Measurements from ENCODE around the gene SAFB. TPM values are rescaled to one million over a fixed set of nuclear protein-coding genes. Genes with fewer than 3 reads are reported as not detected.

Gene SAFB
- polyA plus RNA-seq, 1 experiment: 34.0 TPM

- CTCF ChIA-PET: interaction anchor here (0.6 kb wide), 1 partner anchor 51 kb away, joined by 5 read pairs; no protein-coding TSS in a partner anchor
Measured at GRCh38 chr19:5667751-5668271, 44.9 kb downstream of the SAFB start.

DNA sequence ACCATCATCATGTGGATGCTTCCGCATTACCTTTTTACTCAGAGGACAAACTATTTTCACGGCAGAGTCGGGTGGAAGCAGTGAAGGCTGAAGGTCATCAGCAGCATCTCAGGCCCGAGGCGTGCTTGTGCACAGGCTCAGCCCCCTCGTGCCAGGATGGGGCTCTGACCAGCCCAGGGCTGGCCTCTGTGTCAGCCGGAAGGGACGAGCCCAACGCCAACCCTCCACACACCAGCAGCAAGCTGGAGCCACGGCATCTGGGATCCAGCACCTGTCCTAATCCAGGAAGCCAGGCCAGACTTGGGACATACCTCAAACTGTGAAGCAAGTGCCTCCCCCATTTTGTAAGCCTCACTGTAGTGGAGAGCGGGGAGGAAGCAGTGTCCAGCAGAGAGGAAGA is 46.3 kb downstream of the SAFB start:
- POLR2A ChIA-PET: no interaction called here

More at GRCh38 chr19:5667751-5668271, 44.9 kb downstream of the SAFB start:
- TF ChIP-seq, protein P1, sequence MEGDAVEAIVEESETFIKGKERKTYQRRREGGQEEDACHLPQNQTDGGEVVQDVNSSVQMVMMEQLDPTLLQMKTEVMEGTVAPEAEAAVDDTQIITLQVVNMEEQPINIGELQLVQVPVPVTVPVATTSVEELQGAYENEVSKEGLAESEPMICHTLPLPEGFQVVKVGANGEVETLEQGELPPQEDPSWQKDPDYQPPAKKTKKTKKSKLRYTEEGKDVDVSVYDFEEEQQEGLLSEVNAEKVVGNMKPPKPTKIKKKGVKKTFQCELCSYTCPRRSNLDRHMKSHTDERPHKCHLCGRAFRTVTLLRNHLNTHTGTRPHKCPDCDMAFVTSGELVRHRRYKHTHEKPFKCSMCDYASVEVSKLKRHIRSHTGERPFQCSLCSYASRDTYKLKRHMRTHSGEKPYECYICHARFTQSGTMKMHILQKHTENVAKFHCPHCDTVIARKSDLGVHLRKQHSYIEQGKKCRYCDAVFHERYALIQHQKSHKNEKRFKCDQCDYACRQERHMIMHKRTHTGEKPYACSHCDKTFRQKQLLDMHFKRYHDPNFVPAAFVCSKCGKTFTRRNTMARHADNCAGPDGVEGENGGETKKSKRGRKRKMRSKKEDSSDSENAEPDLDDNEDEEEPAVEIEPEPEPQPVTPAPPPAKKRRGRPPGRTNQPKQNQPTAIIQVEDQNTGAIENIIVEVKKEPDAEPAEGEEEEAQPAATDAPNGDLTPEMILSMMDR (IDR thresholded peaks at IDR 0.05; ENCODE audit: low read depth, low read length): no peak
- Histone ChIP-seq H3K27me3 (ENCODE audit: control insufficient read depth, insufficient read depth, low read length) (no peaks in the 10 kb centered on the region), H3K4me3 (ENCODE audit: low read depth, low read length) (no peak overlapping the region), H3K9me3 (ENCODE audit: control insufficient read depth, insufficient read depth, low read length) (no peaks in the 10 kb centered on the region), H3K27ac (ENCODE audit: low read depth, low read length) (no peak overlapping the region)
- POLR2A ChIA-PET: no interaction called here
- no peak for DNase-seq (ENCODE audit: low read depth, low spot score)

DNA sequence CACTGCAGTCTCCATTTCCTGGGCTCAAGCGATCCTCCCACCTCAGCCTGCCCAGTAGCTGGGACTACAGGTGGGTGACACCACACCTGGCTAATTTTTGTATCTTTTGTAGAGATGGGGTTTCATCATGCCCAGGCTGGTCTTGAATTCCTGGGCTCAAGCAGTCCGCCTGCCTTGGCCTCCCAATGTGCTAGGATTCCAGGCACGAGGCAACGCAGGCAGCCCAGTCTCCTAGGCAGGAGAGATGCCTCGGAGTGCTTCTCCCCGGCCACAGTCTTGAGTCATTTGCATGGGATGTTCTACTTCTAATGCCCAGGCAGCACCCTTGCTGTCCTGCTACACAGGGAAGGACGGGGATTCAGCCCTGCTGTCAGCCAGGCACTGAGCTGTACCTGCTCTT is 48.7 kb downstream of the SAFB start:
- TF ChIP-seq, protein P1 (IDR thresholded peaks at IDR 0.05; ENCODE audit: low read depth, low read length): no peak
- no peak overlapping the region for H3K27ac ChIP-seq (ENCODE audit: low read depth, low read length)
- no peaks in the 10 kb centered on the region for H3K9me3 ChIP-seq (ENCODE audit: control insufficient read depth, insufficient read depth, low read length)
- H3K27me3 ChIP-seq (ENCODE audit: control insufficient read depth, insufficient read depth, low read length): no peaks in the 10 kb centered on the region
- no peak overlapping the region for H3K4me3 ChIP-seq (ENCODE audit: low read depth, low read length)
- DNase-seq (ENCODE audit: low read depth, low spot score): no peak
- ChIA-PET POLR2A (no interaction called here), CTCF (no interaction called here)

More for the DNA sequence above, 46.3 kb downstream of the SAFB start:
- TF ChIP-seq, protein P1 (IDR thresholded peaks at IDR 0.05; ENCODE audit: low read depth, low read length): no peak
- no peak overlapping the region for H3K4me3 ChIP-seq (ENCODE audit: low read depth, low read length)
- no peaks in the 10 kb centered on the region for H3K9me3 ChIP-seq (ENCODE audit: control insufficient read depth, insufficient read depth, low read length)
- DNase-seq (ENCODE audit: low read depth, low spot score): no peak
- CTCF ChIA-PET: no interaction called here
- no peaks in the 10 kb centered on the region for H3K27me3 ChIP-seq (ENCODE audit: control insufficient read depth, insufficient read depth, low read length)
- H3K27ac ChIP-seq (ENCODE audit: low read depth, low read length): no peak overlapping the region

GRCh38 chr19:5672708-5673459 is 50.0 kb downstream of the SAFB start:
- POLR2A ChIA-PET: no interaction called here
- TF ChIP-seq, protein P1 (IDR thresholded peaks at IDR 0.05; ENCODE audit: low read depth, low read length): no peak

GRCh38 chr19:5673752-5674151 is 50.9 kb downstream of the SAFB start:
- no peak for DNase-seq (ENCODE audit: low read depth, low spot score)
- Histone ChIP-seq H3K9me3 (ENCODE audit: control insufficient read depth, insufficient read depth, low read length) (no peaks in the 10 kb centered on the region), H3K27me3 (ENCODE audit: control insufficient read depth, insufficient read depth, low read length) (no peaks in the 10 kb centered on the region), H3K4me3 (ENCODE audit: low read depth, low read length) (no peak overlapping the region), H3K27ac (ENCODE audit: low read depth, low read length) (no peak overlapping the region)
- ChIA-PET POLR2A (no interaction called here), CTCF (no interaction called here)
- TF ChIP-seq, protein P1 (IDR thresholded peaks at IDR 0.05; ENCODE audit: low read depth, low read length): no peak

More at GRCh38 chr19:5672708-5673459, 50.0 kb downstream of the SAFB start:
- Histone ChIP-seq H3K9me3 (ENCODE audit: control insufficient read depth, insufficient read depth, low read length) (no peaks in the 10 kb centered on the region), H3K4me3 (ENCODE audit: low read depth, low read length) (no peak overlapping the region), H3K27ac (ENCODE audit: low read depth, low read length) (no peak overlapping the region), H3K27me3 (ENCODE audit: control insufficient read depth, insufficient read depth, low read length) (no peaks in the 10 kb centered on the region)
- DNase-seq (ENCODE audit: low read depth, low spot score): no peak
- CTCF ChIA-PET: no interaction called here

Data from AG04450 (cell line).